H1 (cell line): ENCODE measurements around the gene ARHGAP4. TPM values are rescaled to one million over a fixed set of nuclear protein-coding genes. Genes with fewer than 3 reads are reported as not detected.

Experiments used
- ASH2L ChIP-seq: fragments of 200-600, 300-600 bp; sonication (generic); IDR thresholded peaks from one replicate; pipeline ENCODE4 v1.7.1; 2017; ENCODE audit warnings: low read length
- CBX8 ChIP-seq: fragments of 300-800, 300-1000 bp; sonication (generic); IDR thresholded peaks from 2 replicates; pipeline ENCODE4 v1.7.1; 2016; ENCODE audit warnings: low read depth, low read length, borderline replicate concordance
- EGR1 ChIP-seq: IDR thresholded peaks from 2 replicates; pipeline ENCODE4 v1.6.1; 2011; ENCODE audit warnings: low read depth, low read length, borderline replicate concordance
- FOSL1 ChIP-seq: IDR thresholded peaks from 2 replicates; pipeline ENCODE4 v1.6.1; 2011; ENCODE audit warnings: mild to moderate bottlenecking, low read depth, low read length, moderate library complexity; ENCODE audit not compliant: insufficient read depth
- MAFK ChIP-seq: IDR thresholded peaks from 2 replicates; pipeline ENCODE4 v1.6.1; 2012; ENCODE audit warnings: low read depth, mild to moderate bottlenecking, improper control_type of control experiment, low read length
- polyA plus RNA-seq, 7 experiments: library from polyadenylated mRNA; depleted of rRNA in 3 of 7; stranded (reverse) in 5 of 7; unstranded in 2 of 7; fragments of >200 nt in 5 of 7; fragments of 200-250 nt in 2 of 7; gene quantifications; 1 replicate in 5 of 7; 2 replicates in 1 of 7; 4 replicates in 1 of 7; pipeline versions ENCODE4 v1.2.1 to v1.2.3, GENCODE V29; 2011 to 2013; ENCODE audit warnings: missing spikeins in 2 of 7, mixed read lengths in 2 of 7
- total RNA-seq: library from RNA; stranded (reverse); fragmentation: NEBNext Ultra II Directional; extraction: Animal tissue kit (Norgen Biotek cat#: 25700); gene quantifications from 2 replicates; pipeline ENCODE4 v1.2.1, GENCODE V29; 2021
- TF ChIP-seq, protein P1 (sequence below): IDR thresholded peaks from 2 replicates; pipeline ENCODE4 v1.6.1; 2011; ENCODE audit warnings: low read length, improper control_type of control experiment

Gene ARHGAP4
- total and polyA plus RNA-seq, 2 of the 8 experiments (the other 6 are each of a cell fraction or from before 2014, with no cell fraction given), result 23.9 to 26.0 TPM

DNA sequence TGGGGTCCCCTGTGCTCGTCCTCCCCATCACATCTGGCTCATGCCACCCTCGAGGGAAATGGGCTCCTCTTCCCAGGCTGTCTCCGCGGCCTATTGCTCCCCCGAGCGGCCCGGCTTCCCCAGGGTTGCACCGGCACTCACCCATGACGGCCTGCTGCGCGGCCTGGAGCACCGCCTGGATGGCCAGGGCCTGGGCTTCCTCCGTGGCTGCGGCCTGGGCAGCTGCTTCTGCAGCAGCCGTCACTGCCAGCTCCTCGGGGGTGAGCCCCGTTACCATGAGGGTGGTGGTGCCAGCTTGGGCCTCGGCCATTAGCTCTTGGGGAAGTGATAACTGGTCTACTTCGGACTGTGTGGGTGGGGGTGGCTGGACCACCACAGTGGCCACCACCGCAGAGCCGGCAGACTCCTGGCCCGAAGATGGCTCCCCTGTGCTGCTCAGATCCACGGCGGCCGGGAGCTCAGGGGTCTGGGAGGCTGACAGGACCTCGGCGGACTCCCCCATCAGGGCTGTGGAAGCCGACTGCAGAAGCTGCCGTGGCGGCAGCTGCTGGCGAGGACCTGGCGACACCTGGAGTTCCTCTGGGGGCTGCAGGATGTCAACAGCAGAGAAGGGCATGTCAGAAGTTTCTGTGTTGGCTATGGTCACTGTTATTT, 26.4 kb upstream of the ARHGAP4 start (continued):
- TF ChIP-seq, protein P1, sequence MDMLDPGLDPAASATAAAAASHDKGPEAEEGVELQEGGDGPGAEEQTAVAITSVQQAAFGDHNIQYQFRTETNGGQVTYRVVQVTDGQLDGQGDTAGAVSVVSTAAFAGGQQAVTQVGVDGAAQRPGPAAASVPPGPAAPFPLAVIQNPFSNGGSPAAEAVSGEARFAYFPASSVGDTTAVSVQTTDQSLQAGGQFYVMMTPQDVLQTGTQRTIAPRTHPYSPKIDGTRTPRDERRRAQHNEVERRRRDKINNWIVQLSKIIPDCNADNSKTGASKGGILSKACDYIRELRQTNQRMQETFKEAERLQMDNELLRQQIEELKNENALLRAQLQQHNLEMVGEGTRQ, result no peak
- TF ChIP-seq CBX8 (no peak), EGR1 (no peak), FOSL1 (no peak), MAFK (no peak), ASH2L (no peak)
